HepG2 (cell line): ENCODE results near the gene OGG1. TPM values are rescaled to one million over a fixed set of nuclear protein-coding genes. Genes with fewer than 3 reads are reported as not detected.

Experiments
- ATAC-seq: fragments of 200-7000 bp; cut with Tn5 transposase; 3 replicates; pipeline ENCODE4 v1.9.1; 2020; ENCODE audit warnings: mild to moderate bottlenecking, moderate library complexity
- BruUV-seq: library from RNA; stranded (reverse); fragments of 400-500 nt; replicated peaks from 2 replicates; lab custom pipeline; 2021; lab: Mats Ljungman, UMichigan
- CTCF ChIA-PET: fragments of 300-600 bp; formaldehyde crosslinking; extraction: SDS; loops from one replicate; lab custom pipeline; 2021; ENCODE audit warnings: low total read pairs, inconsistent platforms, low intra/inter-chr PET ratio; lab: Yijun Ruan, JAX
- POLR2A ChIA-PET: fragments of 350-600 bp; sonication (Branson Sonifier 250); formaldehyde crosslinking; loops from one replicate; lab custom pipeline; 2020; ENCODE audit warnings: antibody characterized with exemption, inconsistent platforms; lab: Yijun Ruan, JAX
- DNase-seq: peaks from one replicate; pipeline ENCODE4 v3.0.0-alpha.2; 2015; ENCODE audit warnings: low spot score
- FAIRE-seq: peaks from 3 replicates; lab custom pipeline; 2011; peaks lifted over from hg19 to GRCh38; lab: Jason Lieb, UNC
- H2AFZ ChIP-seq: one replicate; pipeline ENCODE4 v1.6.1; 2011; ENCODE audit warnings: low read length, inconsistent platforms
- H3K27ac ChIP-seq: fragments of 300-600 bp; 3 replicates; pipeline ENCODE4 v1.8.0; 2011; ENCODE audit warnings: mixed run types, mild to moderate bottlenecking, mixed read lengths, low read length, inconsistent platforms; ENCODE audit not compliant: insufficient read depth; ENCODE audit errors: extremely low read length
- H3K27me3 ChIP-seq, 2 experiments: fragments of 200-600 bp in 1 of 2; 2 replicates in 1 of 2; 3 replicates in 1 of 2; pipeline versions ENCODE4 v1.6.0 to v1.8.0; 2011; ENCODE audit warnings: low read length in 2 of 2, mild to moderate bottlenecking in 2 of 2, moderate library complexity in 2 of 2, inconsistent platforms in 1 of 2; ENCODE audit not compliant: insufficient read depth in 2 of 2, control insufficient read depth in 1 of 2
- H3K36me3 ChIP-seq, 2 experiments: fragments of 200-600 bp in 1 of 2; replicated peaks in 1 of 2; 2 replicates in 1 of 2; 3 replicates in 1 of 2; pipeline versions ENCODE4 v1.5.1 to v1.8.0; 2011; ENCODE audit warnings: low read length in 2 of 2, inconsistent platforms in 1 of 2; ENCODE audit not compliant: insufficient read depth in 2 of 2, control insufficient read depth in 1 of 2
- H3K4me1 ChIP-seq: 2 replicates; pipeline ENCODE4 v1.5.1; 2012; ENCODE audit warnings: low read length, inconsistent platforms; ENCODE audit not compliant: insufficient read depth
- H3K4me2 ChIP-seq: 2 replicates; pipeline ENCODE4 v1.6.0; 2011; ENCODE audit warnings: low read depth, low read length, inconsistent platforms
- H3K4me3 ChIP-seq, 3 experiments: fragments of 200-600 bp in 1 of 3; sonication (generic), shearing (Covaris generic) in 1 of 3; replicated peaks in 1 of 3; 2 replicates each; pipeline ENCODE4 v1.5.1; 2011 to 2016; ENCODE audit warnings: low read length in 3 of 3, inconsistent platforms in 2 of 3, low read depth in 2 of 3, mild to moderate bottlenecking in 2 of 3, control low read depth in 1 of 3, mixed read lengths in 1 of 3; ENCODE audit not compliant: insufficient read depth in 1 of 3
- H3K79me2 ChIP-seq: one replicate; pipeline ENCODE4 v1.6.1; 2011; ENCODE audit warnings: low read length, inconsistent platforms; ENCODE audit not compliant: insufficient read depth
- H3K9ac ChIP-seq: 2 replicates; pipeline ENCODE4 v1.6.0; 2011; ENCODE audit warnings: mild to moderate bottlenecking, low read depth, low read length, inconsistent platforms; ENCODE audit not compliant: insufficient read depth
- H3K9me3 ChIP-seq: 2 replicates; pipeline ENCODE4 v1.5.1; 2012; ENCODE audit warnings: mild to moderate bottlenecking, low read length
- H4K20me1 ChIP-seq: 2 replicates; pipeline ENCODE4 v1.6.0; 2011; ENCODE audit warnings: inconsistent platforms, mild to moderate bottlenecking, low read length, moderate library complexity; ENCODE audit not compliant: insufficient read depth
- GTF2F1 ChIP-seq: fragments of 150-350 bp; IDR thresholded peaks from 2 replicates; pipeline ENCODE4 v1.6.1; 2014; ENCODE audit warnings: low read length
- HNRNPUL1 ChIP-seq: fragments of 200-400 bp; formaldehyde crosslinking; IDR thresholded peaks from 2 replicates; pipeline ENCODE4 v1.6.1; 2017; ENCODE audit warnings: low read depth, mild to moderate bottlenecking, low read length, moderate library complexity
- MATR3 ChIP-seq: sonication (generic); formaldehyde crosslinking; IDR thresholded peaks from 2 replicates; pipeline ENCODE4 v1.4.0; 2020; ENCODE audit warnings: missing genetic modification reagents
- MTA1 ChIP-seq: sonication (generic); formaldehyde crosslinking; IDR thresholded peaks from 2 replicates; pipeline ENCODE4 v1.4.0; 2020; ENCODE audit warnings: missing genetic modification reagents, mild to moderate bottlenecking, borderline replicate concordance
- NFE2 ChIP-seq: sonication (generic); formaldehyde crosslinking; IDR thresholded peaks from 2 replicates; pipeline ENCODE4 v1.4.0; 2020; ENCODE audit warnings: missing genetic modification reagents
- NR1H2 ChIP-seq: sonication (generic); formaldehyde crosslinking; IDR thresholded peaks from 2 replicates; pipeline ENCODE4 v1.8.1; 2022; ENCODE audit warnings: low read depth, missing genetic modification reagents, borderline replicate concordance
- NR2C2 ChIP-seq: sonication (generic); formaldehyde crosslinking; IDR thresholded peaks from 2 replicates; pipeline ENCODE4 v1.4.0; 2020; ENCODE audit warnings: missing genetic modification reagents, mild to moderate bottlenecking, moderate library complexity, borderline replicate concordance
- PCBP1 ChIP-seq: fragments of 200-400 bp; formaldehyde crosslinking; IDR thresholded peaks from 2 replicates; pipeline ENCODE4 v1.6.1; 2017; ENCODE audit warnings: mild to moderate bottlenecking, low read depth, low read length, borderline replicate concordance
- SNAI1 ChIP-seq: sonication (generic); formaldehyde crosslinking; IDR thresholded peaks from 2 replicates; pipeline ENCODE4 v1.5.0; 2020; ENCODE audit warnings: mild to moderate bottlenecking, missing genetic modification reagents, borderline replicate concordance
- SOX13 ChIP-seq, 3 experiments: fragments of 450-650 bp in 1 of 3; sonication (generic) in 1 of 3; formaldehyde crosslinking in 1 of 3; IDR thresholded peaks in 2 of 3; conservative IDR thresholded peaks in 1 of 3; 2 replicates each; pipeline versions ENCODE4 v1.5.0 to v1.6.1; 2016 to 2020; ENCODE audit warnings: antibody characterized with exemption in 1 of 3, mild to moderate bottlenecking in 1 of 3, missing compliant biosample characterization in 1 of 3, missing genetic modification reagents in 1 of 3, moderate library complexity in 1 of 3
- SRSF9 ChIP-seq: fragments of 200-400 bp; formaldehyde crosslinking; IDR thresholded peaks from 2 replicates; pipeline ENCODE4 v1.6.1; 2018; ENCODE audit warnings: borderline replicate concordance, mild to moderate bottlenecking, low read depth, low read length; ENCODE audit not compliant: insufficient read depth, poor library complexity, severe bottlenecking
- THAP11 ChIP-seq: IDR thresholded peaks from 2 replicates; pipeline ENCODE4 v1.6.1; 2016; ENCODE audit warnings: missing biosample characterization, missing genetic modification reagents
- ZNF17 ChIP-seq: sonication (generic); formaldehyde crosslinking; IDR thresholded peaks from 2 replicates; pipeline ENCODE4 v1.5.0; 2020; ENCODE audit warnings: mild to moderate bottlenecking, missing genetic modification reagents
- ZNF350 ChIP-seq: sonication (generic); formaldehyde crosslinking; IDR thresholded peaks from 2 replicates; pipeline ENCODE4 v1.4.0; 2020; ENCODE audit warnings: mild to moderate bottlenecking, low read depth, missing genetic modification reagents, borderline replicate concordance
- ZNF616 ChIP-seq: sonication (generic); formaldehyde crosslinking; IDR thresholded peaks from 2 replicates; pipeline ENCODE4 v1.5.0; 2020; ENCODE audit warnings: low read depth, mild to moderate bottlenecking, missing genetic modification reagents
- ZSCAN20 ChIP-seq: sonication (generic); formaldehyde crosslinking; IDR thresholded peaks from 2 replicates; pipeline ENCODE4 v1.4.0; 2020; ENCODE audit warnings: missing genetic modification reagents, mild to moderate bottlenecking, borderline replicate concordance
- WGBS: methylation state at CpG from one replicate; pipeline ENCODE4 v1.1.6; 2017; ENCODE audit warnings: low lambda C conversion rate; 5-methylcytosine and 5-hydroxymethylcytosine counted together
- in situ Hi-C: cut with HindIII; loops from 2 replicates; pipeline ENCODE4 v1.10.0; 2017; ENCODE audit warnings: low pct_unique_long_range_greater_than_20kb; ENCODE audit not compliant: extremely low pct_ligation_motif_present
- intact Hi-C: fragments of 100-400 bp; cut with micrococcal nuclease; formaldehyde crosslinking; loops from one replicate; pipeline ENCODE4 v1.10.0; 2022; ENCODE audit not compliant: unreplicated experiment
- polyA plus RNA-seq, 8 experiments: library from polyadenylated mRNA; depleted of rRNA in 3 of 8; stranded (reverse) in 7 of 8; unstranded in 1 of 8; fragments of >200 nt; fragmentation: Illumina TruSeq in 4 of 8; extraction: Trizol in 4 of 8; gene quantifications; 2 replicates each; pipeline versions ENCODE4 v1.2.1 to v1.2.3, GENCODE V29; 2011 to 2016; ENCODE audit warnings: low read depth in 4 of 8, missing spikeins in 1 of 8, mixed read lengths in 1 of 8; ENCODE audit not compliant: insufficient read depth in 1 of 8
- total RNA-seq, 5 experiments: library from RNA; depleted of rRNA; stranded (reverse); fragments of >200 nt; fragmentation: Illumina TruSeq; extraction: Trizol; gene quantifications; 2 replicates each; pipeline ENCODE4 v1.2.3, GENCODE V29; 2016; ENCODE audit warnings: low read depth in 1 of 5
- TF ChIP-seq, protein P1 (sequence below): sonication (generic); formaldehyde crosslinking; IDR thresholded peaks from 2 replicates; pipeline ENCODE4 v1.5.1; 2020; ENCODE audit warnings: mild to moderate bottlenecking, missing genetic modification reagents, borderline replicate concordance
- TF ChIP-seq, protein P2 (sequence below): sonication (generic); formaldehyde crosslinking; IDR thresholded peaks from 2 replicates; pipeline ENCODE4 v1.5.0; 2020; ENCODE audit warnings: missing genetic modification reagents

Gene OGG1
- total and polyA plus RNA-seq, 2 of the 13 experiments (the other 11 are each of a cell fraction or from before 2014, with no cell fraction given): 28.7 to 33.2 TPM

DNA sequence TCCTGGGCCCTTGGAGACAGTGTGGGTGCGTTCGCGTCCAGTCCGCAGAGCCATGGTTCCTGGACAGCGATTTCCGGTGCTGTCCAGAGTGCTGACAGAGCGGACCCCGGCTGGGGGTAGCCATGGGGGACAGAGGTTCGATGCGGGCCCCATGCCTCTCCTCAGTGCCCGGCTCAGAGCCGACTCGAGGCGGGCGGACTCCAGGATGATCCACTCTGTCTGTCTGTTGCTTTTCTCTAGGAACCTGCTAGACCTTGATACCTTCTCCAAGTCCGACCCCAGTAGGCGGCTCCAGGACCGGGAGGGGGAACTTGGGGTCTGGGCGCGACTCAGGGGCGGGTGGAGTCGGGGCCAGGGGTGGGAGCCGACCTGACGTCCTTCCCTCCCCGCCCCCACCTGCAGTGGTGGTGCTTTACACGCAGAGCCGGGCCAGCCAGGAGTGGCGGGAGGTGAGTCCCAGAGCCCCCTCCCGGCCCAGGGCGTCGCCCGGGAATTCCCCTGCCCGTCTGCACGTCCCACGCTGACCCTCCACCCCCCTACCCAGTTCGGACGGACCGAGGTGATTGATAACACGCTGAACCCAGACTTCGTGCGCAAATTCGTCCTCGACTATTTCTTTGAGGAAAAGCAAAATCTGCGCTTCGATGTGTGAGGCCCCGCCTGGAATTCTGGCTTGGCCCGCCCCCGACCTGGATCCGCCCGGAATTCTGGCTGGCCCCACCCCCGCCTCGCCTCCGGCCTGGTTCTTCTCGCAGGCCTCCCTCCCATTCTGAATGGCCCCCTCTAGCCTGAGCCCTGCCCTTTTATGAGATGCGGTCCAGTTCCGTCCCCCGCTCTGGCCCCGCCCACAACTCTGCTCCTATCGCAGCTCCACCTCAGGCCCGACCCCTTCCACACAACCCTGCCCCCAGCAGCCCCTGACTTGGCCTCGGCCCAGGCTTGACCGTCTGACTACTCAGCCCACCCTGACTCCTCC, 45.1 kb upstream of the OGG1 start (continued):
- TF ChIP-seq, protein P1, sequence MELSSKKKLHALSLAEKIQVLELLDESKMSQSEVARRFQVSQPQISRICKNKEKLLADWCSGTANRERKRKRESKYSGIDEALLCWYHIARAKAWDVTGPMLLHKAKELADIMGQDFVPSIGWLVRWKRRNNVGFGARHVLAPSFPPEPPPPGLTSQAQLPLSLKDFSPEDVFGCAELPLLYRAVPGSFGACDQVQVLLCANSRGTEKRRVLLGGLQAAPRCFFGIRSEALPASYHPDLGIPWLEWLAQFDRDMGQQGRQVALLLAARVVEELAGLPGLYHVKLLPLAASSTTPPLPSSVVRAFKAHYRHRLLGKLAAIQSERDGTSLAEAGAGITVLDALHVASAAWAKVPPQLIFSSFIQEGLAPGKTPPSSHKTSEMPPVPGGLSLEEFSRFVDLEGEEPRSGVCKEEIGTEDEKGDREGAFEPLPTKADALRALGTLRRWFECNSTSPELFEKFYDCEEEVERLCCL (CRISPR knock-in tag): no peak
- TF ChIP-seq NFE2 (CRISPR knock-in tag) (no peak), GTF2F1 (no peak), THAP11 (CRISPR knock-in tag) (no peak), ZNF350 (CRISPR knock-in tag) (no peak)

DNA sequence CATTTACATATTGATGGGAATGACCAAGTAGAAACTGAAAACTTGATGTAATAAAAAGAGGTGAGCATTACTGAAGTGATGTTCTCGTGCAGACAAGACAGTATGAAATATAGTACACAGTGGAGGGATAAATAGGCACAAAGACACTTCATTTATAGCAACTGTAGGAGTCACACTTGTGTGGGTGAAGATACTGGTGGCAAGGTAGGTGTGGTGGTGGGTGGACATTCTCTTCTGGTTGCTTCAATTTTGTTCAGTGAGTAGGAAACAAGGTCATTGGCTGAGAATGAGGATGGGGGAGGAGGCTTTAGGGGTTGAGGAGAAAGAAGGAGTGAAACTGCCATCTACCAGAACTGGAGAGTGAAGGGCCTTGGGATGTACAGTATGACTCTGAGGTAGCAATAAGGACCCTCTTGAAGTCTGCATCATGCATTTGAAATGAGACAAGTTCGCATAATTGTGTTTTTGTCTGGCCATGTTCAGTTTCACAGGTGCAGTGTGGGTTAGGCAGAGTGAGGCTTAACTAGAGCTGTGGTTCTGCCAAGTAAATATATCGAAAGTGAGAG, 39.5 kb upstream of the OGG1 start:
- peaks cover 2% of the 10 kb centered on the region for H3K4me1 ChIP-seq
- CTCF ChIA-PET: no interaction called here
- H3K4me3 ChIP-seq: no peak overlapping the region
- POLR2A ChIA-PET: no interaction called here
- no peak overlapping the region for H3K9ac ChIP-seq
- H2AFZ ChIP-seq: no peak overlapping the region
- H3K79me2 ChIP-seq: no peaks in the 10 kb centered on the region
- peaks cover 6 to 21% of the 10 kb centered on the region in 2 experiments; a peak in 4 of 5 replicates for H3K27me3 ChIP-seq
- no peak for DNase-seq
- BruUV-seq: no TSS peak
- no peak for FAIRE-seq
- H3K27ac ChIP-seq: no peak overlapping the region
- no peaks in the 10 kb centered on the region for H4K20me1 ChIP-seq
- intact Hi-C loops (no loop called here), in situ Hi-C loops (no loop called here)
- no peak overlapping the region for H3K4me2 ChIP-seq
- H3K9me3 ChIP-seq: no peaks in the 10 kb centered on the region
- H3K36me3 ChIP-seq: no peaks in the 10 kb centered on the region
- 18% methylated on average over 3 of the region's 3 CpGs for WGBS
- no peak for ATAC-seq
- TF ChIP-seq MATR3 (CRISPR knock-in tag) (no peak), ZNF17 (CRISPR knock-in tag) (no peak), ZNF616 (CRISPR knock-in tag) (no peak), HNRNPUL1 (no peak), SNAI1 (CRISPR knock-in tag) (no peak), ZSCAN20 (CRISPR knock-in tag) (no peak), NR1H2 (CRISPR knock-in tag) (no peak), SRSF9 (no peak), MTA1 (CRISPR knock-in tag) (no peak), PCBP1 (no peak), NR2C2 (no peak), SOX13 (IDR thresholded peaks at IDR 0.05) (no peak), SOX13 (CRISPR knock-in tag; conservative IDR thresholded peaks at IDR 0.05 in 1 of 2, IDR thresholded peaks at IDR 0.05 in 1 of 2) (no peak)
- TF ChIP-seq, protein P2, sequence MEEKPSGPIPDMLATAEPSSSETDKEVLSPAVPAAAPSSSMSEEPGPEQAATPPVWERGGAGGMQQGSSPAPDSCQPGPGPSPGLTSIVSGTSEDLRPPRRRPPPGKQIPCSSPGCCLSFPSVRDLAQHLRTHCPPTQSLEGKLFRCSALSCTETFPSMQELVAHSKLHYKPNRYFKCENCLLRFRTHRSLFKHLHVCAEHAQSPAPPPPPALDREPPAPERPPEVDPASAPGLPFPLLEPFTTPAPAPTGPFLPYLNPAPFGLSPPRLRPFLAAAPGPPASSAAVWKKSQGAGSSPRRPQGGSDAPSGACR (CRISPR knock-in tag): no peak
